H1 (cell line): ENCODE measurements around the gene DDX5. TPM values are rescaled to one million over a fixed set of nuclear protein-coding genes. Genes with fewer than 3 reads are reported as not detected.
A peak's percentile ranks its signal among the peaks of the same experiment; 100 is the strongest.

Experiments used
- CTCF ChIA-PET: fragments of 300-600 bp; sonication (Branson Sonifier 250); formaldehyde crosslinking; loops from one replicate; lab custom pipeline; 2021; ENCODE audit not compliant: partially characterized antibody; lab: Charles Lee
- POLR2A ChIA-PET: fragments of 300-600 bp; sonication (Branson Sonifier 250); formaldehyde crosslinking; loops from one replicate; lab custom pipeline; 2021; ENCODE audit warnings: inconsistent platforms; ENCODE audit not compliant: partially characterized antibody; lab: Charles Lee
- DNase-seq, 2 experiments: peaks; one replicate each; pipeline versions ENCODE4 v3.0.0 to v3.0.0-alpha.2; 2010 to 2022; ENCODE audit warnings: low spot score in 2 of 2, low read depth in 1 of 2, mixed read lengths in 1 of 2
- FAIRE-seq: peaks from 2 replicates; lab custom pipeline; 2011; peaks lifted over from hg19 to GRCh38; lab: Jason Lieb, UNC
- H2AFZ ChIP-seq: 2 replicates; pipeline ENCODE4 v1.8.1; 2012; ENCODE audit warnings: low read length, inconsistent platforms
- H2AK5ac ChIP-seq: 2 replicates; pipeline ENCODE4 v1.6.1; 2013; ENCODE audit warnings: low read depth, low read length
- H2BK120ac ChIP-seq: replicated peaks from 2 replicates; pipeline ENCODE3; 2013; ENCODE audit warnings: low read depth, low read length, inconsistent platforms
- H2BK12ac ChIP-seq: 2 replicates; pipeline ENCODE4 v1.6.1; 2013; ENCODE audit warnings: low read depth, low read length
- H2BK15ac ChIP-seq: 2 replicates; pipeline ENCODE4 v1.6.1; 2013; ENCODE audit warnings: low read length
- H2BK20ac ChIP-seq: 2 replicates; pipeline ENCODE4 v1.6.1; 2013; ENCODE audit warnings: low read length
- H2BK5ac ChIP-seq: 2 replicates; pipeline ENCODE4 v1.6.1; 2013; ENCODE audit warnings: low read depth, low read length
- H3K14ac ChIP-seq: 2 replicates; pipeline ENCODE4 v1.6.1; 2013; ENCODE audit warnings: inconsistent platforms; ENCODE audit not compliant: insufficient read length
- H3K18ac ChIP-seq: 2 replicates; pipeline ENCODE4 v1.6.1; 2013; ENCODE audit warnings: low read length; ENCODE audit errors: extremely low read depth
- H3K23ac ChIP-seq: 2 replicates; pipeline ENCODE4 v1.6.1; 2013; ENCODE audit warnings: inconsistent platforms; ENCODE audit not compliant: insufficient read length
- H3K23me2 ChIP-seq: 2 replicates; pipeline ENCODE4 v1.6.1; 2013; ENCODE audit warnings: low read depth, low read length
- H3K27ac ChIP-seq: 2 replicates; pipeline ENCODE4 v1.6.1; 2011; ENCODE audit warnings: low read depth, low read length, inconsistent platforms
- H3K27me3 ChIP-seq, 4 experiments: replicated peaks in 1 of 4; 1 replicate in 1 of 4; 2 replicates in 3 of 4; pipeline versions ENCODE4 v1.6.1 to v1.8.1; 2011 to 2013; ENCODE audit warnings: low read length in 3 of 4, mild to moderate bottlenecking in 3 of 4, inconsistent platforms in 2 of 4, mixed read lengths in 2 of 4, moderate library complexity in 1 of 4; ENCODE audit not compliant: control insufficient read depth in 3 of 4, insufficient read depth in 3 of 4; ENCODE audit errors: extremely low read depth in 1 of 4
- H3K36me3 ChIP-seq, 4 experiments: 2 replicates each; pipeline versions ENCODE4 v1.6.1 to v1.8.1; 2011 to 2013; ENCODE audit warnings: mild to moderate bottlenecking in 4 of 4, low read length in 3 of 4, moderate library complexity in 2 of 4, control low read depth in 1 of 4, inconsistent platforms in 1 of 4; ENCODE audit not compliant: insufficient read depth in 4 of 4, control insufficient read depth in 2 of 4
- H3K4ac ChIP-seq: replicated peaks from 2 replicates; pipeline ENCODE3; 2013; ENCODE audit warnings: low read length, low read depth, mixed read lengths, inconsistent platforms; ENCODE audit not compliant: insufficient read length
- H3K4me1 ChIP-seq, 4 experiments: replicated peaks in 1 of 4; 1 replicate in 1 of 4; 2 replicates in 3 of 4; pipeline versions ENCODE4 v1.6.1 to v1.8.1; 2011 to 2013; ENCODE audit warnings: low read length in 3 of 4, inconsistent platforms in 2 of 4, mixed read lengths in 1 of 4; ENCODE audit not compliant: insufficient read depth in 4 of 4, control insufficient read depth in 3 of 4
- H3K4me2 ChIP-seq, 2 experiments: 2 replicates each; pipeline versions ENCODE4 v1.6.1 to v1.8.1; 2011 to 2013; ENCODE audit warnings: low read depth in 2 of 2, low read length in 2 of 2, control low read depth in 1 of 2, inconsistent platforms in 1 of 2, mild to moderate bottlenecking in 1 of 2; ENCODE audit not compliant: insufficient read depth in 1 of 2
- H3K4me3 ChIP-seq, 4 experiments: fragments of 200-600, 300-600 bp in 1 of 4; sonication (generic), shearing (Covaris generic), sonication (Bioruptor Twin) in 1 of 4; 2 replicates each; pipeline versions ENCODE4 v1.5.1 to v1.8.1; 2011 to 2016; ENCODE audit warnings: low read length in 4 of 4, low read depth in 3 of 4, control low read depth in 2 of 4, inconsistent platforms in 2 of 4, mild to moderate bottlenecking in 2 of 4, mixed read lengths in 1 of 4, moderate library complexity in 1 of 4; ENCODE audit not compliant: insufficient read depth in 2 of 4; ENCODE audit errors: extremely low read depth in 1 of 4
- H3K56ac ChIP-seq: replicated peaks from 2 replicates; pipeline ENCODE3; 2013; ENCODE audit warnings: low read depth, mild to moderate bottlenecking, mixed read lengths, low read length, inconsistent platforms; ENCODE audit not compliant: insufficient read length
- H3K79me1 ChIP-seq: 2 replicates; pipeline ENCODE4 v1.6.1; 2013; ENCODE audit warnings: low read depth, low read length, control low read depth
- H3K79me2 ChIP-seq, 2 experiments: 2 replicates each; pipeline versions ENCODE4 v1.6.1 to v1.8.1; 2012 to 2013; ENCODE audit warnings: low read length in 2 of 2, mild to moderate bottlenecking in 2 of 2, inconsistent platforms in 1 of 2; ENCODE audit not compliant: insufficient read depth in 2 of 2, control insufficient read depth in 1 of 2
- H3K9ac ChIP-seq, 4 experiments: replicated peaks in 1 of 4; 1 replicate in 1 of 4; 2 replicates in 3 of 4; pipeline versions ENCODE4 v1.6.1 to v1.8.1; 2011 to 2013; ENCODE audit warnings: low read depth in 3 of 4, low read length in 3 of 4, control low read depth in 2 of 4, mild to moderate bottlenecking in 2 of 4, moderate library complexity in 2 of 4, inconsistent platforms in 1 of 4; ENCODE audit errors: extremely low read depth in 1 of 4
- H3K9me3 ChIP-seq, 2 experiments: 2 replicates each; pipeline versions ENCODE4 v1.6.1 to v1.8.1; 2012 to 2013; ENCODE audit warnings: mild to moderate bottlenecking in 2 of 2, moderate library complexity in 2 of 2, control low read depth in 1 of 2, inconsistent platforms in 1 of 2, low read depth in 1 of 2, low read length in 1 of 2, mixed read lengths in 1 of 2; ENCODE audit not compliant: insufficient read depth in 2 of 2
- H4K20me1 ChIP-seq, 2 experiments: replicated peaks in 1 of 2; 2 replicates each; pipeline versions ENCODE3 to v1.8.1; 2011 to 2013; ENCODE audit warnings: inconsistent platforms in 2 of 2, low read length in 2 of 2, mild to moderate bottlenecking in 1 of 2; ENCODE audit not compliant: insufficient read depth in 2 of 2, control insufficient read depth in 1 of 2
- H4K5ac ChIP-seq: 2 replicates; pipeline ENCODE4 v1.6.1; 2013; ENCODE audit warnings: low read length, low read depth, mixed read lengths, inconsistent platforms; ENCODE audit not compliant: insufficient read length
- H4K8ac ChIP-seq: 2 replicates; pipeline ENCODE4 v1.8.0; 2013; ENCODE audit warnings: mild to moderate bottlenecking, moderate library complexity, low read length, inconsistent platforms; ENCODE audit not compliant: insufficient read depth; ENCODE audit errors: extremely low read depth
- H4K91ac ChIP-seq: replicated peaks from 2 replicates; pipeline ENCODE3; 2013; ENCODE audit warnings: low read length, mixed read lengths, inconsistent platforms; ENCODE audit not compliant: insufficient read length
- ASH2L ChIP-seq: fragments of 200-600, 300-600 bp; sonication (generic); IDR thresholded peaks from one replicate; pipeline ENCODE4 v1.7.1; 2017; ENCODE audit warnings: low read length
- EP300 ChIP-seq, 2 experiments: IDR thresholded peaks; 1 replicate in 1 of 2; 2 replicates in 1 of 2; pipeline ENCODE4 v1.6.1; 2011 to 2012; ENCODE audit warnings: low read depth in 2 of 2, low read length in 2 of 2, mild to moderate bottlenecking in 2 of 2, borderline replicate concordance in 1 of 2, inconsistent platforms in 1 of 2, moderate library complexity in 1 of 2
- HDAC2 ChIP-seq, 2 experiments: fragments of 300-600 bp in 1 of 2; sonication (generic) in 1 of 2; IDR thresholded peaks; 2 replicates each; pipeline ENCODE4 v1.6.1; 2011 to 2012; ENCODE audit warnings: low read depth in 2 of 2, low read length in 2 of 2, mild to moderate bottlenecking in 2 of 2, moderate library complexity in 2 of 2, borderline replicate concordance in 1 of 2, inconsistent platforms in 1 of 2
- HDAC6 ChIP-seq: IDR thresholded peaks from one replicate; pipeline ENCODE4 v1.7.1; 2012; ENCODE audit warnings: low read depth, mild to moderate bottlenecking, inconsistent platforms, low read length, moderate library complexity
- KDM4A ChIP-seq: IDR thresholded peaks from one replicate; pipeline ENCODE4 v1.7.1; 2012; ENCODE audit warnings: low read depth, mild to moderate bottlenecking, moderate library complexity, low read length, inconsistent platforms; ENCODE audit not compliant: severe bottlenecking
- SAP30 ChIP-seq: fragments of 300-600 bp; sonication (generic); IDR thresholded peaks from 2 replicates; pipeline ENCODE4 v1.7.1; 2012; ENCODE audit warnings: low read length, moderate library complexity, mild to moderate bottlenecking, inconsistent platforms; ENCODE audit not compliant: insufficient read depth, insufficient replicate concordance
- SIN3A ChIP-seq, 2 experiments: IDR thresholded peaks in 1 of 2; conservative IDR thresholded peaks in 1 of 2; 2 replicates each; pipeline ENCODE4 v1.6.1; 2011 to 2012; ENCODE audit warnings: low read length in 2 of 2, improper control_type of control experiment in 1 of 2, low read depth in 1 of 2, mild to moderate bottlenecking in 1 of 2
- YY1 ChIP-seq: IDR thresholded peaks from 2 replicates; pipeline ENCODE4 v1.6.1; 2011; ENCODE audit warnings: low read depth, mild to moderate bottlenecking, low read length
- WGBS, 2 experiments: shearing (Covaris generic) in 1 of 2; methylation state at CpG; one replicate each; pipeline versions ENCODE4 v1.1.6 to v1.1.7; 2013 to 2015; ENCODE audit warnings: low lambda C conversion rate in 2 of 2, mixed read lengths in 2 of 2, inconsistent platforms in 1 of 2, low coverage in 1 of 2, missing lambda C conversion rate in 1 of 2; ENCODE audit not compliant: insufficient replicate concordance in 2 of 2, insufficient coverage in 1 of 2, insufficient read length in 1 of 2; ENCODE audit errors: extremely low coverage in 1 of 2, missing lambda C conversion rate in 1 of 2; 5-methylcytosine and 5-hydroxymethylcytosine counted together
- polyA plus RNA-seq, 7 experiments: library from polyadenylated mRNA; depleted of rRNA in 3 of 7; stranded (reverse) in 5 of 7; unstranded in 2 of 7; fragments of >200 nt in 5 of 7; fragments of 200-250 nt in 2 of 7; gene quantifications; 1 replicate in 5 of 7; 2 replicates in 1 of 7; 4 replicates in 1 of 7; pipeline versions ENCODE4 v1.2.1 to v1.2.3, GENCODE V29; 2011 to 2013; ENCODE audit warnings: missing spikeins in 2 of 7, mixed read lengths in 2 of 7
- total RNA-seq: library from RNA; stranded (reverse); fragmentation: NEBNext Ultra II Directional; extraction: Animal tissue kit (Norgen Biotek cat#: 25700); gene quantifications from 2 replicates; pipeline ENCODE4 v1.2.1, GENCODE V29; 2021
- TF ChIP-seq, protein P1 (sequence below): IDR thresholded peaks from 2 replicates; pipeline ENCODE4 v1.6.1; 2012; ENCODE audit warnings: inconsistent platforms

The DDX5 gene
- total and polyA plus RNA-seq, 2 of the 8 experiments (the other 6 are each of a cell fraction or from before 2014, with no cell fraction given), result 572 to 591 TPM

DNA sequence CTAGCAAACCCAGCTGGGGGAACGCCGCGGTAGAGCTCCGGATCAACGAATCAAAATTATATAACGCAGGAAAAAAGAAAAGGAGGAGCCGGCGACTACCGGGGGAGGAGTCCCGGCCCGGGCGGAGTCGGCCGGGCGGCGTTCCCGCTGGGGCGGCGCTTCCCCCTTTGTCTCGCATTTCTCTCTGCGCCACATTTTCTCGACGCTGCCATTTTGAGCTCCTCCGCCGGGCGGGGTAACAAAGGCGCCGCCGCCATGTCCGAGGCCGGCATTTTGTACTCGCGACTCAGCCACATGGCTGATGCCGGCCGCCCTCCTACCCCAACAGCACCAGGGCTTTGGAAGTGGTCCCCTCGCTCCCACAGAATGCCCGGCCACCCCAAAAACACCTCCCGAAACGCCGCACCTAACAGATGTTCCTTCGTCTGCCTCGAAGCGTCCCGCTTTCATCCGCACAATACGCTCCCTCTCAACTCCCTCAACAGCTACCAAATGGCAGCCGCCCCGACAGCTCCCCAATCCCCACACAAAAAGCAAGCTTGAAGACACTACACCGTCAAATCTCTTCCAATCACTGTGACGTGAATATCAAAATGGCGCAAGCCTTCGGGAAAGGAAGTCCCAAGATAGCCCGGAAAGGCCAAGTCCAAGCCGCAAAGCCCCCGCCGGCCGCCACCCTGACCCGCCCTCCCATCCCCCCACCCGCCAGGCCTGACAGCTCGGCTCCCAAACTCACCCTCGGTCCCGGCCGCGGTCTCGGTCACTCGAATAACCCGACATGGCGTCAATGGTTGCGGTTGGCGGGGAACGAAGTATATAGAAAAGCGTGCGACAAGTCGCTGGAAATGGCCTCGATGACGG lies 519 bp downstream of the DDX5 start:
- 2% methylated on average over 56 of the region's 76 CpGs; no CpG with 5 or more reads in 1 of the 2 experiments for WGBS, 2 experiments
- Histone ChIP-seq H3K79me2 (peaks cover 34 to 92% of the 10 kb centered on the region in 2 experiments), H3K18ac (peak overlapping the region; percentile 91), H3K23ac (no peak overlapping the region), H4K5ac (peak overlapping the region; percentile 80), H3K9me3 (no peaks in the 10 kb centered on the region), H2BK20ac (no peak overlapping the region), H4K20me1 (peaks cover 10 to 25% of the 10 kb centered on the region in 2 experiments), H3K4me3 (peak overlapping the region; percentile 95 to 99 (median 98)), H3K27ac (peak overlapping the region; percentile 99), H2BK5ac (peak overlapping the region; percentile 98), H2BK12ac (peak overlapping the region; percentile 69; the same call in 1 of the 2 replicates), H3K56ac (peak overlapping the region; percentile 90), H3K4me2 (peak overlapping the region; percentile 83 to 85), H2AFZ (no peak overlapping the region), H3K23me2 (peaks cover 4% of the 10 kb centered on the region; the same call in 1 of the 2 replicates), H3K4ac (peak overlapping the region; percentile 95), H4K8ac (peak overlapping the region; percentile 99; the same call in 1 of the 2 replicates), H2BK15ac (no peak overlapping the region), H3K14ac (no peak overlapping the region), H2BK120ac (no peak overlapping the region), H3K79me1 (no peaks in the 10 kb centered on the region; the same call in 1 of the 2 replicates), H3K4me1 (peaks cover 0 to 15% (median 5%) of the 10 kb centered on the region in 4 experiments; a peak in 6 of 7 replicates), H3K36me3 (peaks cover 37 to 67% (median 49%) of the 10 kb centered on the region in 4 experiments), H3K27me3 (no peaks in the 10 kb centered on the region), H4K91ac (peak overlapping the region; percentile 97), H2AK5ac (peak overlapping the region; percentile 99), H3K9ac (peak overlapping the region; percentile 93 to 100 (median 100))
- ChIA-PET POLR2A (interaction anchor here (0.6 to 7.2 kb wide), 73 partner anchors 8 to 732 kb away, joined by 3 to 320 read pairs (median 4); partner anchors contain the start of genes CCDC47, DDX42, GH1 and MILR1), CTCF (interaction anchor here (0.8 to 3.4 kb wide), 5 partner anchors 9 to 85 kb away, joined by 3 to 13 read pairs (median 3); partner anchors contain the start of gene POLG2)
- DNase-seq (peak in 1 of 2 experiments; percentile 74), FAIRE-seq (no peak)
- TF ChIP-seq SAP30 (peak; percentile 61), EP300 (IDR thresholded peaks at IDR 0.05; ENCODE audit: borderline replicate concordance in 1 of 2, low read depth in 2 of 2, low read length in 2 of 2) (peak in 1 of 2 experiments; percentile 58; a peak in 1 of 3 replicates), YY1 (peak; percentile 98), HDAC6 (no peak), SIN3A (conservative IDR thresholded peaks at IDR 0.05 in 1 of 2, IDR thresholded peaks at IDR 0.05 in 1 of 2; ENCODE audit: low read depth in 1 of 2, low read length in 2 of 2) (peak in 1 of 2 experiments; percentile 46; a peak in 2 of 4 replicates), HDAC2 (IDR thresholded peaks at IDR 0.05; ENCODE audit: borderline replicate concordance in 1 of 2, low read depth in 2 of 2, low read length in 2 of 2) (no peak), ASH2L (peak; percentile 39), KDM4A (no peak)
- TF ChIP-seq, protein P1, sequence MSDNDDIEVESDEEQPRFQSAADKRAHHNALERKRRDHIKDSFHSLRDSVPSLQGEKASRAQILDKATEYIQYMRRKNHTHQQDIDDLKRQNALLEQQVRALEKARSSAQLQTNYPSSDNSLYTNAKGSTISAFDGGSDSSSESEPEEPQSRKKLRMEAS, result peak; percentile 86
